HCT116 (cell line): ENCODE data around the gene WDR31. TPM values are rescaled to one million over a fixed set of nuclear protein-coding genes. Genes with fewer than 3 reads are reported as not detected.

ENCODE experiments used
- ATAC-seq: fragments of 200-7000 bp; cut with Tn5 transposase; 2 replicates; pipeline ENCODE4 v1.9.1; 2020; ENCODE audit warnings: mild to moderate bottlenecking, moderate library complexity
- BruUV-seq: library from RNA; stranded (reverse); fragments of 400-500 nt; replicated peaks from 2 replicates; lab custom pipeline; 2021; lab: Mats Ljungman, UMichigan
- CTCF ChIA-PET: fragments of 300-600 bp; sonication (Branson Sonifier 250); formaldehyde crosslinking; loops from one replicate; lab custom pipeline; 2021; ENCODE audit warnings: antibody characterized with exemption; lab: Charles Lee
- POLR2A ChIA-PET: fragments of 300-600, 350-600 bp; sonication (Branson Sonifier 250); formaldehyde crosslinking; loops from one replicate; lab custom pipeline; 2021; ENCODE audit warnings: antibody characterized with exemption; lab: Charles Lee
- RAD21 ChIA-PET, 2 experiments: fragments of 300-600 bp; sonication (Branson Sonifier 250); formaldehyde crosslinking; loops; one replicate each; lab custom pipeline; 2023; ENCODE audit warnings: low total read pairs in 2 of 2; ENCODE audit not compliant: uncharacterized antibody in 2 of 2, unreplicated experiment in 2 of 2, low non-redundant PET in 1 of 2; lab: Charles Lee
- DNase-seq: peaks from one replicate; pipeline ENCODE4 v3.0.0-alpha.2; 2010; ENCODE audit warnings: low read depth, low spot score
- H2AFZ ChIP-seq: fragments of 200-600 bp; shearing (Covaris generic), sonication (generic); 2 replicates; pipeline ENCODE4 v1.6.1; 2017; ENCODE audit warnings: low read depth, mixed run types, mixed read lengths, antibody characterized with exemption, low read length; ENCODE audit not compliant: poor library complexity, severe bottlenecking
- H3K27ac ChIP-seq: 2 replicates; pipeline ENCODE4 v1.5.1; 2012; ENCODE audit warnings: low read depth, low read length
- H3K27me3 ChIP-seq: fragments of 200-600 bp; sonication (generic); 2 replicates; pipeline ENCODE4 v1.6.1; 2016; ENCODE audit warnings: mixed run types, low read length, mixed read lengths; ENCODE audit not compliant: insufficient read depth
- H3K36me3 ChIP-seq, 2 experiments: fragments of 200-500 bp in 1 of 2; fragments of 200-600 bp in 1 of 2; sonication (Bioruptor generic) in 1 of 2; sonication (generic) in 1 of 2; 2 replicates each; pipeline versions ENCODE4 v1.5.1 to v1.6.1; 2014 to 2016; ENCODE audit warnings: low read length in 2 of 2, inconsistent platforms in 1 of 2, mixed read lengths in 1 of 2, mixed run types in 1 of 2; ENCODE audit not compliant: insufficient read depth in 2 of 2, control insufficient read depth in 1 of 2
- H3K4me1 ChIP-seq, 2 experiments: fragments of 200-600 bp in 1 of 2; sonication (generic) in 1 of 2; 2 replicates each; pipeline versions ENCODE4 v1.5.1 to v1.6.1; 2012 to 2017; ENCODE audit warnings: low read length in 2 of 2, inconsistent platforms in 1 of 2, mild to moderate bottlenecking in 1 of 2, mixed read lengths in 1 of 2, mixed run types in 1 of 2, moderate library complexity in 1 of 2; ENCODE audit not compliant: insufficient read depth in 2 of 2, control insufficient read depth in 1 of 2
- H3K4me2 ChIP-seq: fragments of 200-600 bp; sonication (generic); 2 replicates; pipeline ENCODE4 v1.6.1; 2017; ENCODE audit warnings: mixed run types, low read length, mixed read lengths
- H3K4me3 ChIP-seq, 2 experiments: fragments of 200-600 bp in 1 of 2; sonication (generic) in 1 of 2; replicated peaks in 1 of 2; 2 replicates each; pipeline ENCODE4 v1.5.1; 2011 to 2016; ENCODE audit warnings: low read length in 2 of 2, control low read depth in 1 of 2, low read depth in 1 of 2, mild to moderate bottlenecking in 1 of 2, mixed read lengths in 1 of 2, mixed run types in 1 of 2
- H3K79me2 ChIP-seq: fragments of 200-600 bp; sonication (generic); 2 replicates; pipeline ENCODE4 v1.6.1; 2017; ENCODE audit warnings: mild to moderate bottlenecking, mixed run types, low read length, moderate library complexity, mixed read lengths; ENCODE audit not compliant: insufficient read depth
- H3K9ac ChIP-seq: fragments of 200-600 bp; sonication (generic); 2 replicates; pipeline ENCODE4 v1.6.1; 2016; ENCODE audit warnings: low read length, mixed read lengths
- H3K9me2 ChIP-seq: fragments of 200-600 bp; sonication (generic), shearing (Covaris generic); 2 replicates; pipeline ENCODE4 v1.6.1; 2017; ENCODE audit warnings: mixed run types, mild to moderate bottlenecking, moderate library complexity; ENCODE audit not compliant: insufficient read depth
- H3K9me3 ChIP-seq, 2 experiments: fragments of 200-500 bp in 1 of 2; fragments of 200-600 bp in 1 of 2; sonication (Bioruptor generic) in 1 of 2; sonication (generic) in 1 of 2; 2 replicates each; pipeline ENCODE4 v1.6.1; 2014 to 2017; ENCODE audit warnings: low read length in 2 of 2, mixed read lengths in 2 of 2, inconsistent platforms in 1 of 2, low read depth in 1 of 2, mild to moderate bottlenecking in 1 of 2, mixed run types in 1 of 2, moderate library complexity in 1 of 2; ENCODE audit not compliant: control insufficient read depth in 1 of 2, insufficient read depth in 1 of 2
- H4K20me1 ChIP-seq: fragments of 200-600 bp; sonication (generic), shearing (Covaris generic); 2 replicates; pipeline ENCODE4 v1.6.1; 2017; ENCODE audit warnings: mixed run types, mild to moderate bottlenecking, moderate library complexity; ENCODE audit not compliant: insufficient read depth
- ATF3 ChIP-seq: IDR thresholded peaks from 2 replicates; pipeline ENCODE4 v1.6.1; 2012
- CTCF ChIP-seq, 3 experiments: fragments of 200-600 bp in 1 of 3; sonication (generic) in 1 of 3; IDR thresholded peaks in 2 of 3; conservative IDR thresholded peaks in 1 of 3; 2 replicates each; pipeline ENCODE4 v1.5.1; 2012 to 2017; ENCODE audit warnings: low read depth in 2 of 3, low read length in 2 of 3, antibody characterized with exemption in 1 of 3, borderline replicate concordance in 1 of 3, control low read depth in 1 of 3, mild to moderate bottlenecking in 1 of 3, mixed read lengths in 1 of 3, mixed run types in 1 of 3, moderate library complexity in 1 of 3; ENCODE audit not compliant: insufficient read depth in 1 of 3
- EZH2phosphoT487 ChIP-seq: fragments of 200-600 bp; IDR thresholded peaks from 2 replicates; pipeline ENCODE4 v1.6.1; 2018; ENCODE audit warnings: antibody characterized with exemption, borderline replicate concordance
- FOSL1 ChIP-seq: IDR thresholded peaks from 2 replicates; pipeline ENCODE4 v1.6.1; 2012; ENCODE audit warnings: low read depth
- POLR2A ChIP-seq: IDR thresholded peaks from 2 replicates; pipeline ENCODE4 v1.7.0; 2011; ENCODE audit warnings: borderline replicate concordance; ENCODE audit not compliant: insufficient read depth, insufficient read length; ENCODE audit errors: extremely low read depth
- POLR2AphosphoS5 ChIP-seq: IDR thresholded peaks from 2 replicates; pipeline ENCODE4 v1.6.1; 2011; ENCODE audit warnings: mild to moderate bottlenecking, low read depth, low read length, moderate library complexity
- RAD21 ChIP-seq: IDR thresholded peaks from 2 replicates; pipeline ENCODE4 v1.6.1; 2012; ENCODE audit warnings: low read depth, mild to moderate bottlenecking
- REST ChIP-seq: IDR thresholded peaks from 2 replicates; pipeline ENCODE4 v1.6.1; 2012; ENCODE audit warnings: low read depth
- TCF7L2 ChIP-seq: IDR thresholded peaks from 2 replicates; pipeline ENCODE4 v1.7.0; 2011; ENCODE audit warnings: borderline replicate concordance, inconsistent platforms; ENCODE audit not compliant: insufficient read depth, insufficient read length; ENCODE audit errors: extremely low read depth
- YY1 ChIP-seq: IDR thresholded peaks from 2 replicates; pipeline ENCODE4 v1.6.1; 2011; ENCODE audit warnings: low read length, low read depth, moderate library complexity, mild to moderate bottlenecking; ENCODE audit not compliant: insufficient replicate concordance; ENCODE audit errors: extremely low read depth
- ZFX ChIP-seq: fragments of 450-650 bp; IDR thresholded peaks from 2 replicates; pipeline ENCODE4 v1.6.1; 2017
- intact Hi-C: fragments of 100-400 bp; cut with micrococcal nuclease; formaldehyde crosslinking; loops from 2 replicates; pipeline ENCODE4 v1.10.0; 2022
- total RNA-seq: library from RNA; stranded (reverse); gene quantifications from one replicate; pipeline ENCODE4 v1.2.1, GENCODE V29; 2021; ENCODE audit not compliant: unreplicated experiment

The WDR31 gene
- total RNA-seq, 1 experiment from 2014 or later: 5.9 TPM

GRCh38 chr9:113278840-113279239 lies 61.2 kb downstream of the WDR31 start:
- Histone ChIP-seq H2AFZ (no peak overlapping the region), H4K20me1 (peaks cover 6% of the 10 kb centered on the region; the same call in 1 of the 2 replicates), H3K27me3 (no peaks in the 10 kb centered on the region), H3K4me3 (no peak overlapping the region), H3K4me1 (peaks cover 3 to 14% of the 10 kb centered on the region in 2 experiments; a peak in 3 of 4 replicates), H3K9me3 (no peaks in the 10 kb centered on the region), H3K9ac (no peak overlapping the region), H3K79me2 (peaks cover 95% of the 10 kb centered on the region), H3K4me2 (no peak overlapping the region), H3K27ac (no peak overlapping the region), H3K9me2 (no peaks in the 10 kb centered on the region), H3K36me3 (peaks cover 57 to 59% of the 10 kb centered on the region in 2 experiments)
- POLR2A ChIA-PET: no interaction called here
- DNase-seq (no peak), ATAC-seq (no peak)
- BruUV-seq: no TSS peak
- TF ChIP-seq TCF7L2 (no peak), ATF3 (no peak), POLR2A (no peak), CTCF (IDR thresholded peaks at IDR 0.05 in 2 of 3, conservative IDR thresholded peaks at IDR 0.05 in 1 of 3; ENCODE audit: borderline replicate concordance in 1 of 3, insufficient read depth in 1 of 3, low read depth in 2 of 3, low read length in 2 of 3) (no peak), ZFX (no peak), POLR2AphosphoS5 (no peak), REST (no peak), EZH2phosphoT487 (no peak), FOSL1 (no peak), YY1 (no peak), RAD21 (no peak)
- CTCF ChIA-PET: no interaction called here
- intact Hi-C loops: loop anchor here (10.0 kb wide), 1 partner anchor 354 kb away; no protein-coding TSS in a partner anchor
- RAD21 ChIA-PET: no interaction called here
